HG03039 (cell line): ENCODE data around the gene CMBL.
"Not testable (repeated sequence)": the region's sequence is repeated elsewhere in the genome, so short reads cannot be mapped to it uniquely, and the experiment has no call there.

Experiments
- ATAC-seq: cut with Tn5 transposase; IDR thresholded peaks from one replicate; pipeline ENCODE4 v1.9.1; 2021; ENCODE audit warnings: mild to moderate bottlenecking, moderate library complexity; ENCODE audit not compliant: unreplicated experiment

CMBL gene

DNA sequence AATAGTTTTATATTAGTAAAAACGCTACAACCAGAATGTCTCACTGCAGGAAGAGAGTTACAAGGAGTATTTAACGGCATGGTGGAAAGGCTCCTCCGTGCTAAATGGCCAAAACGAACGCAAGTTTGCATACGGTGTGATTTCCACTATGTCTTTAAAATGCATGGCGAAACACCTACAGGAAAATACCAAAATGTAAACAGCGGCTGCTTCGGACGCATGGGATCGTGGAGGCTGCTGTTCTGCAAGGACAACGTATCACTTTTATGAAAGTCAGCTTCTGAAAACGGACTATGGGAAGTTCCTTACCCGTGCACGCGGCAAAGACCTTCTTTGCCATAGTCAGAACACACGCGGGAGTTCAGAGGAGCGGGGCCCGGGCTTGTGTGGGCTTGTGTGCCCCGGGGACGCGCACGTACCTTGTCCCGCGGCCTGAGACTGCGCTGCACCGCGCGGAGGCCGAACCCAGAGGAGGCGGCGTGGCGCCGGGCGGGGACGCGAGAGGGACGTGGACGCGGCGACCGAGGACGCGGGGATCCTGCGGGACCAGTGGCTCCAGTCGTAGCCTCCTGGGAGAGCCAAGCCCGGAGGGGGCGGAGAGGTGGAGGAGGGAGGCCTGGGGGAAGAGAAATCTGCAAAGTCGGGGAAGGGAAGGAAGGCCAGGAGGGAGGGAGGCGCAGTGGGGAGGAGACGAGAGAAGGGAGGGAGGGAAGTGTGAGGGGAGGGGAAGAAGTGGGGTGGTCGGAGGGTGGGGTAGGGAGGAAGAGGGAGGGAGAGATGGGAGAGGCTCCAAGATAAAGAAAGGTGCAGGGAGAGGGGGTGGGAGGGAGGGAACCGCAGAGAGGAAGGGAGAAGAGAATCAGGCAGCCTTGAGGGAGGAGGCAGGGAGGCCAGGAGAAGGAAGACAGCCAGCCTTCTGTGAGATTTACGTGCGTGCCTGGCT lies at the start of gene CMBL:
Gene CMBL (minus strand): TSS at position 697 of the 943 bp plus-strand sequence. CDS start 17,140 bp downstream, outside the sequence.
- ATAC-seq: peak; percentile 59

DNA sequence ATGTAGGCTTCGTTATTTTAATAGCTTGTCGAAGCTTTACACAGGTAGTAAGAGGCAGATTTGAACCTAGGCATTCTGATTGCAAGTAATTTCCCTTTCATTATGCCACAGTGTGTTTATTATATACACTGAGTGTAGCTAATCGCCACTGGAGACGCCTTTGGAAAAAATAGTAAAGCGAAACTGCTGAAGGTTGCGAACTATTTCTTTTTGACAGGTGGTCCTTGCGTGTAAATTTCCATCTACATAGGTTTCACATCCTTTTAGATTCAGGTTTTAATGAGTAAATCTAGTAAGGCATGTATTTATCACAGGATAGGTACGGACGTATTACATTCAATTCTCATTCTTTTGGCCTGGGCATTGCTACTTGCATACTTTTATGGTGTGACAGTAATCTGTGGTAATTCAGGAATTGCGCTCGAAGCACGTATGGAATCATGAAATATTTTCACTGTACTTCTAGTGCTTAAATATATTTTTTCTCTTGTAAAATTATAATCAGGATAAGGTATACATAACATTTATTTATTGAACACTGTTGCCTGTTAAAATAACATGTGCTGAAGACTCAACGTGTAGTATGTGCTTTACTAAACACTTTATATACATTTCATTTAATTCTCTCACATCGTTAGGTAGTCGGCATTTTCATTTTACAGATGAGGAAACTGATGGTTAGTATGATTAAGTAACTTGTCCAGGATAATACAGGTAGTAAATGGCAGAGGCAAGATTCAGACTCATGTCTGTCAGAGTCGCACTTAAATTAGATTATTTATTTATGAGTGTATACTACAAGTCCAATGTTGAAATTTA lies 47.6 kb upstream of the CMBL start:
- ATAC-seq: no peak

GRCh38 chr5:10354048-10354872 lies 46.6 kb upstream of the CMBL start:
- ATAC-seq: peak; percentile 22

- ATAC-seq: peak; percentile 85
Measured at GRCh38 chr5:10353241-10354047, 45.7 kb upstream of the CMBL start, which contains the start of gene MARCHF6. TSS of gene MARCHF6 (plus strand) at chr5:10353695. CDS start at chr5:10353899, 204 bp downstream.

GRCh38 chr5:10352430-10353240 lies 44.9 kb upstream of the CMBL start:
- peak; percentile 9 for ATAC-seq

- ATAC-seq: no peak
Measured at GRCh38 chr5:10351919-10352318, 44.2 kb upstream of the CMBL start.

- no peak for ATAC-seq
Measured at GRCh38 chr5:10351199-10351905, 43.6 kb upstream of the CMBL start.

DNA sequence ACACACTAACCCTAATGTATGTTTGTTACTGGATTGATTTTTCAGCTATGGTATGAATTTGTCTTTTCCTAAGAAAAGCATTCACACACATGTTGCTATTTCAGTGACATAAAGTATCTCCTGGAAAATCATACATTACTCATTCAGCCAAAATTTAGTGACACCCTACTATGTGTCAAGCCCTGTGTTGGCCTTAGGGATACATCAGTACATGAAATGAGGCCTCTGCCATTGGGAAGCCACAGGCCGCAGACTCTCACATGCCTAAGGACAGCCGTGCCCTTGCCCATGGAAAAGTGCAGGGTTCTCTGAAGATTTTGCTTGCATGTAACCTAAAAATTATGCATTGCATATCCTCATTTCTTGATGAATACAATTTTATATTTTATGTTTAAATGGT lies 40.6 kb upstream of the CMBL start:
- ATAC-seq: no peak

DNA sequence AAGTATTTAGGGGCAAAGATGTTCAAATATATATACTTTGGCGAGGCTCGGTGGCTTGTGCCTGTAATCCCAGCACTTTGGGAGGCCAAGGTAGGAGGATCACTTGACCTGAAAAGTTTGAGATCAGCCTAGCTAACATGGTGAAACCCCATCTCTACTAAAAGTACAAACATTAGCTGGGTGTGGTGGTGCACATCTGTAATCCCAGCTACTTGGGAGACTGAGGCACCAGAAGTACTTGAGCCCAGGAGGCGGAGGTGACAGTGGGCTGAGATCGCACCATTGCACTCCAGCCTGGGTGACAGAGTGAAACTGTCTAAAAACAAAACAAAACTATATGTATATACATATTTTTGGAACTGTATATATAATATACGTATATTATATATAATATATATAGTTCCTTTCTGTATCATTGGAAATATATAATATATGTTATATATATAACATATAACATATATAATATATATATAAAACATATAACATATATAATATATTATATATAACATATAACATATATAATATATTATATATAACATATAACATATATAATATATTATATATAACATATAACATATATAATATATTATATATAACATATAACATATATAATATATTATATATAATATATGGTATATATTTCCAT lies 36.9 kb upstream of the CMBL start:
- not testable (repeated sequence) for ATAC-seq

GRCh38 chr5:10343486-10343885 lies 35.8 kb upstream of the CMBL start:
- no peak for ATAC-seq

- ATAC-seq: no peak
Measured at GRCh38 chr5:10339958-10340357, 32.3 kb upstream of the CMBL start.

DNA sequence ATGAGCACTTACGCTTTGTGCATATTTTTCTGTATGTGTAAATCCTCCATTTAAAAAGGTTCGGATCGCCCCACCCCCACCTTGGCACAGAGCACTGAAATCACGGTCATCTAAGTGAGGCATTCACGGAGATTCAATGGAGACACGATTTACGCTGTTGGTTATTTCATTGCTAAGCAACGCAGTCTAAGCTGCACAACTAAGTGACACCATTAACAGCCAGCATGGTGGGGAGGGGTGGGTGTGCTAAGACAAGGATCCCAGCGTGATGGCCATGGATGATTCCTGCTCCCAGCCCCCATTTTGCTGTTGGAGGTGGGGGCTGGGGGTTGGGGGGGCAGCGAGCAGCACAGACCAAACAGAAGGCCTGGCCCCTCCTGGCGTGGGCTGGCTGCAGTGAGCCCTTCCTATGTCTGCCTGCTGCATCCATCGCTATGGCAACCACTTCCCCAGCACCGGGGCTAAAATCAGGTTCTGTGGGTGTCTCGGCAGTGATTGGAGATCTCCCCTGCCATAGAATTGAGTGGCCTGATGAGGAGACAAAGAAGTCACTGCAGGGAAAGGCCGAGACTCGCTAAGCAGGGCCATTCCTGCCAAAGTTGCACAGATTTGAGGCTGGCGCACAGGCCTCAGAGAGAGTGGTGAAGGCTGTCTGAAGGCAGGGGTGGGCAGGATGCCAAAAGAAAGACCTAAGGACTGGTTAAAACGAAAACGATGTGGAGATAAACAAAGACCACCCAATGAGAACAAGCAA lies 31.5 kb upstream of the CMBL start:
- no peak for ATAC-seq

DNA sequence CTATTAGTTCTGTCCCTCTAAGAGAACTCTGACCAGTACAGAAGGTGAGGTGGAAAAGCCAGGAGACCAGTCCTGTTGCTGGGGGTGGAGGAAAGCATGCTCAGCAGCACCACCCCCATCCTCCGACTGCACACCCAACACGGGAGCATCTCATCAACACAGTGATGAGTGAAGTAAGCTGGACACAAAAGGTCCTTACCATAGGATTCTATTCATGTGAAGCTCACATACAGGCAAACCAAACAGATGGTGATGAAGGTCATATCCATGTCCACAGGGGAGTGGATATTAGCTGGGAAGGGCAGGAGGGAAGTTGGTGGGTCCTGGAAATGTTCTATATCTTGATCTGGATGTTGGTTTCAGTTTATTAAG lies 31.0 kb upstream of the CMBL start:
- ATAC-seq: no peak

DNA sequence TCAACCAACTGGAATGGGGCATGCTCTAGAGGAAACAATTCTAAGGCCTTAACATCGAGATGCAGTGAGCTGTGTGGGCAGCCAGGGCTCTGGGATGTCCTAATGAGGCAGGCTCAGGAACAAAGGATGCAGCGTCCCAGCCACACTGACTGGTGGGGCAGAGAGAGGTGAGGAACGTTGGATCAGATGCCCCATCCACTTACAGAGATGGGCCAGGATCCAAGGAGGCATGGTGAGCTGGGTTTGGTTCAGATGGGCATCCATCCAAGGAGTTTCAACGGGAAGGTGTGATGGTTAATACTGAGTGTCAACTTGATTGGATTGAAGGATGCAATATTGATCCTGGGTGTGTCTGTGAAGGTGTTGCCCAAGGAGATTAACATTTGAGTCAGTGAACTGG lies 30.3 kb upstream of the CMBL start:
- no peak for ATAC-seq

DNA sequence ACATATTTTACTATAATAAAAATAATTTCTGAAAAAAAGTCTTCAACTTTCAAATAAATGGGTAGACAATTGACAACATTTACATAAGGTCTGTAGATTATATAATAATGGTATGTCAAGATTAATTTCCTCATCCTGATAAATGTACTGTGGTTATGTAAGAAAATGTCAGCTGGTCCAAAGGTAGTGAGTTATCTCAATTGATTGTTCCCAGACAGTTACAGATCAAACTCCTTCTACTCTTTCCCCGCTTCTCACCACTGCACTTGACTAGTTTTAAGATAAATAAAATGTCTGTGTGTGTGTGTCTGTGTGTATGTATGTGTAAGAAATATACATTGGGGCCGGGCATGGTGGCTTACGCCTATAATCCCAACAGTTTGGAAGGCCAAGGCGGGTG lies 29.4 kb upstream of the CMBL start:
- no peak for ATAC-seq

DNA sequence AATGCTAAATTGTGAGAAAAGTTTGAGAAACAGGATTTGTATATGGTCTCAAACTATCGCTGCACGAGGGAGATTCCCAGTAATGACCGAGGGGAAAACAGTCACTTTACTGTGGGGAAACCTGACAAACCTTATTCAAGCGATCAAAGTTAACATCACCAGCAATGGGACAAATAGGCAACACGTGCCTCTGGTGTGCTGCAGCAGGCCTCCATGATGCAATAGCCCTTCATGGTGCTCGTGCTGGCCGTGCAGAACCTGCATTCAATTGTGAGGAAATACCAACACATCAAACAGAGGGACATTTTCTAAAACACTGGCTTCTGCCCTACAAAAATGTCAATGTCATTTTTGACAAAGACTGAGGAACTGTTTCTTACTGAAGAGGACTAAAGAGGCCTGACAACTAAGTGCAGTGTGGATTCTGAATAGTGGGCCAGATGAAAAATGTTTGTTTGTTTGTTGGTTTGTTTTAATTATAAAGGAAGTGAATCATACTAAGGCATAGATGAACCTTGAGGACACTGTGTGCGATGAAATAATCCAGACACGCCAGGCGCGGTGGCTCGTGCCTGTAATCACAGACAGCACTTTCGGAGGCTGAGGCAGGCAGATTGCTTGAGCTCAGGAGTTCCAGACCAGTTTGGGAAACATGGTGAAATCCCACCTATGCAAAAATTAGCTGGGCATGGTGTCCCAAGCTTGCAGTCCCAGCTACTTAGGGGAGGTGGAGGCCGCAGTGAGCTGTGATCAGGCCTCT lies 28.2 kb upstream of the CMBL start:
- ATAC-seq: no peak

GRCh38 chr5:10334831-10335230 lies 27.1 kb upstream of the CMBL start:
- ATAC-seq: no peak
